Bone marrow (tissue), 2 donors: ENCODE measurements around the gene UPB1.

Source experiments
- DNase-seq, 2 donors: peaks; one replicate each; lab custom pipeline; 2025; lab: John Stamatoyannopoulos, UW

Gene UPB1

GRCh38 chr22:24504540-24504939 is 9.4 kb downstream of the UPB1 start:
- no peak for DNase-seq

- no peak for DNase-seq
Measured at GRCh38 chr22:24504956-24505736, 10.0 kb downstream of the UPB1 start.

GRCh38 chr22:24506802-24507438 is 11.8 kb downstream of the UPB1 start:
- DNase-seq, result no peak

- no peak for DNase-seq
Measured at GRCh38 chr22:24507716-24508115, 12.6 kb downstream of the UPB1 start.

- peak in 1 of 2 donors; percentile 82 for DNase-seq
Measured at GRCh38 chr22:24510637-24511625, 15.8 kb downstream of the UPB1 start.

GRCh38 chr22:24512043-24512442 is 16.9 kb downstream of the UPB1 start:
- DNase-seq, result peak; percentile 23 to 86

GRCh38 chr22:24513378-24514240 is 18.5 kb downstream of the UPB1 start:
- DNase-seq, result no peak

- DNase-seq, result no peak
Measured at GRCh38 chr22:24514241-24515026, 19.3 kb downstream of the UPB1 start.

- DNase-seq, result no peak
Measured at GRCh38 chr22:24515027-24515338, 19.9 kb downstream of the UPB1 start.

GRCh38 chr22:24516301-24516737 is 21.2 kb downstream of the UPB1 start:
- DNase-seq, result peak in 1 of 2 donors; percentile 29

- no peak for DNase-seq
Measured at GRCh38 chr22:24517446-24517845, 22.3 kb downstream of the UPB1 start.

- DNase-seq, result no peak
Measured at GRCh38 chr22:24518228-24518627, 23.1 kb downstream of the UPB1 start.

- no peak for DNase-seq
Measured at GRCh38 chr22:24518771-24519485, 23.8 kb downstream of the UPB1 start.

- no peak for DNase-seq
Measured at GRCh38 chr22:24519496-24519895, 24.4 kb downstream of the UPB1 start.

- peak in 1 of 2 donors; percentile 30 for DNase-seq
Measured at GRCh38 chr22:24521791-24522245, 26.7 kb downstream of the UPB1 start.

- no peak for DNase-seq
Measured at GRCh38 chr22:24523873-24524272, 28.7 kb downstream of the UPB1 start.

- peak; percentile 55 to 90 for DNase-seq
Measured at GRCh38 chr22:24525416-24526037, 30.4 kb downstream of the UPB1 start.

- no peak for DNase-seq
Measured at GRCh38 chr22:24526191-24526590, 31.1 kb downstream of the UPB1 start.

GRCh38 chr22:24529898-24530297 is 34.8 kb downstream of the UPB1 start:
- DNase-seq, result no peak
